AG20443 (cell line): Measurements from ENCODE around the gene HCK.
A peak's percentile ranks its signal among the peaks of the same experiment; 100 is the strongest.

Experiments used
- DNase-seq: peaks from one replicate; pipeline ENCODE4 v3.0.0; 2012; ENCODE audit warnings: low spot score, mixed read lengths

HCK gene

GRCh38 chr20:32130352-32130751, 78.3 kb downstream of the HCK start:
- no peak for DNase-seq

DNA sequence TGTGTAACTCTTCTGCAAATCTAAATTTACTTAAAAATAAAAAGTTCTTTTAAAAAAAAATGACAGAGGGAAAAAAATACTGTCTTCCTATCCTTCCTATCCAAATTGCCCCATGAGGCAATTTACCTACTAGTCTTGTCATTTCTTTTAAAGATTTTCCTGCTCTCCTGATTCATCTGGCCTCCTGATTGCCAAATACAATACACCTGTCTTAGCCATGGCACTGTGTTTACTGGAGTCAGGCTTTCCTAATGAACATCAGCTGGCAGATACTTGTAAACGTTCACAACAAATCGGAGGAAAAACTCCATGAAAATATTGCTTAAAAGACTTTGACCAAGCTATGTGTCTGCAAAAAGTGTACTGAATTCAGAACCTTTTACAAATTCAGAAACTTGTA, 78.9 kb downstream of the HCK start:
- DNase-seq, result no peak

DNA sequence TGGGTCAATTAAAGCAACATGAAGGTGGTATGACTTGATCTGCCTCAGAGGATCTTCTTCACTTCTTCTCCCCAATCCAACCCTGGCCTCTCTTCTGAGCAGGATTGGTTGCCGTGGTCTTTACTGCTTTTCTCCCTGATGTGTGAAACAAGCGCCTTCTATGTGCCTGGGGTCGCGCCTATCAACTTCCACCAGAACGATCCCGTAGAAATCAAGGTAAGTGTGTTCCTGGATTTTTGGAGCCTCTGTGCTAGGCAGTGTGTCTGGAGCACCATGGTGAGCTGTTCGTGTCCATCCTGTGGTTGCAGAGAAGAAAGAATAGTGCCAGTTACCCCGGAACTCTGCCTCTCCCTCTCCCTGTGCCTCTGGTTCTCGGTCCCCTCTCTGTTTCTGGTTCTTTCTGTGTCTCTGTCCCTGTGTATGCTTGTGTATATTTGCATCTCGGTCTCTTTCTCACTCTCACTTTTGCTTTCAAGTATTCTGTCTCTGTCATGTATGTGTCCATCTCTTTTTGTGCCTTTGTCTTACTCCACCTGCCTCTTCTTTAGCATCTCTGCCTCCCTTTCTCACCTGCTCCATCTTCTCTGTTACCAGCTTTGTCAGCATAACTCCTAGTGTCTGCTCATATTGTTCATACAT, 81.0 kb downstream of the HCK start:
- no peak for DNase-seq

DNA sequence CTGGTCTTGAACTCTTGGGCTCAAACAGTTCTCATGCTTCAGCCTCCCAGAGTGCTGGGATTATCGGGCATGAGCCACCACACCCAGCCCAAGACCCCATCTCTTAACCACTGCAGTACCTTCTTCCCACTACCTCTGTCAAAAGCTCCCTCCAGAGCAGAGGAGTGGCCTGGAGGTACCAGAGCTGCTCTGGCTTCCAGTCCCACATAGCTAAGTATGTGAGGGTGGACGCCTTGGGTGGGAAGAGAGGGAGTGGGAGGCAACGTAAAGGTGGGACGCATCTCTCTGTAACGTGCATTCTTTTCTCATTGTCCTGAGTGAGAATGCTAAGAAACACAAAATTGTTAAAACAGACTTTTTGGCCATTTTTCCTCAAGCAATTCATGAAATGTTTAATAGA, 82.0 kb downstream of the HCK start:
- DNase-seq, result no peak

DNA sequence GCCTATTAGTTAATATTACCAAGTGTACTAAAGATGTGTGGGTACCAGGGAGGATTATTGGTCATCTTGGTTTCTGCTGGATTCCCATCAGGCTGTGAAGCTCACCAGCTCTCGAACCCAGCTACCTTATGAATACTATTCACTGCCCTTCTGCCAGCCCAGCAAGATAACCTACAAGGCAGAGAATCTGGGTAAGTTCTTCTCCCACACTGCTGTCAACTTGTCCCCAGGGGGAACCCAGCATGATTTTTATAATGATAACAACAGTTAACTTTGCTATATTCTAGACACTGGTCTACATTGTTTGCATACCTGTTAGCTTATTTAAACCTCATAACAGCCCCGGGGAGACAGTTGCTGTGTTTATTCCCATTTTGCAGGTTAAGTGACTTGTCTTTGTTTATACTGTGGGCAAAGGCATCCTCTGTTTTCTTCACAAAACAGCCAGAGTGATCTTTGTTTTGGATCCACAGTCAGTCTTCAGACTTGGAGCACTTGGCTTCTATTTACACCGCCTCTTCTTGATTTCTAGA, 84.0 kb downstream of the HCK start:
- no peak for DNase-seq

DNA sequence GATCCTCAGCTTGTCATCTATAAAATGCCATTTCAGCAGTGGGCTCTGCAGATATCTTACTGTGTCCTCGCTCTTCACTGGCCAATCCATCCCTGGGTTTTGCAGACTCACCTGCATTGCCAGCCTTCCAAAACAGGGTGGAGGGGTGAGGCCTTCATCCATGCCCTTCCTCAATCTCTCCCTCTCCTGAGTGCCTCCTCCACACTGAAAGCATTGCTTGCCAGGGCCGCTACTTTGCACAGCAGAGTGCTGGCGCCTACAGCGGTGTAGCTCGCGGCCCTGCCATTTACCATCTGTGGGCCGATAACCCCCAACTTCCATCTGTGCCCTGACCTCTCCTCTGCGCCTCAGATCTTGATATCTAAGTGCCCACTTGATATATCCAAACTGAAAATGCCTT, 86.9 kb downstream of the HCK start:
- peak; percentile 3 for DNase-seq

- peak; percentile 3 for DNase-seq
Measured at GRCh38 chr20:32139947-32140346, 87.9 kb downstream of the HCK start.

- peak; percentile 1 for DNase-seq
Measured at GRCh38 chr20:32140603-32141002, 88.6 kb downstream of the HCK start.

DNA sequence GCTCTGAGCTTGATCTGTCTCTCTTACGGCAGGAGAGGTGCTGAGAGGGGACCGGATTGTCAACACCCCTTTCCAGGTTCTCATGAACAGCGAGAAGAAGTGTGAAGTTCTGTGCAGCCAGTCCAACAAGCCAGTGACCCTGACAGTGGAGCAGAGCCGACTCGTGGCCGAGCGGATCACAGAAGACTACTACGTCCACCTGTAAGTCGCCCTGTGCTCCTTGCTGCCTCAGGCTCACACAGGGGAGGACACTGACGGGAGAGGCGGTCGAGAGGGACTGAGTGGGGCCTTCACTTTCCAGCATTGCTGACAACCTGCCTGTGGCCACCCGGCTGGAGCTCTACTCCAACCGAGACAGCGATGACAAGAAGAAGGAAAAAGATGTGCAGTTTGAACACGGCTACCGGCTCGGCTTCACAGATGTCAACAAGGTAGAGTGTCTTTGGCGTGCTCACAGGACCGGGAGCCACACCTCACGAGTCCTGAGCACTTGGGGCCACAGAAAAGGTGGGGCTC, 89.5 kb downstream of the HCK start:
- peak; percentile 2 for DNase-seq

DNA sequence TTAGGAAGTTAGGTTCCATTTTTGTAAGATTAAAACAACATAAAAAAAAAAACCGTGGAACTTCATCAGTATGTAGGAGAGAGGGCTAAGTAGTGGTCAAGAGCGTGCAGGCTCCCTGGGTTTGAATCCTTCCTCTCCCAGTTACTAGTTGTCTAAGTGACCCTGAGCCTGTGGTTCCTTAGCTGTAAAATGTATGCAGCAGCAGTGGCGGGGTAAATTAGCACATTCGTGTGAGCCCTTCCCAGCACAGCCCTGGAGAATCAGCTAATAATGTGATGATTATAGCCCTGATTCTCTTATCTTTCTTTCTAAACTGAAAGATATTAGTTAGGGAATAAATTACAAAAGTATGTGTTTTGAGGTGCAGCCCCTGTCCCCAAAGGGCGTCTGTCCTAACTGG, 90.0 kb downstream of the HCK start:
- DNase-seq, result no peak

DNA sequence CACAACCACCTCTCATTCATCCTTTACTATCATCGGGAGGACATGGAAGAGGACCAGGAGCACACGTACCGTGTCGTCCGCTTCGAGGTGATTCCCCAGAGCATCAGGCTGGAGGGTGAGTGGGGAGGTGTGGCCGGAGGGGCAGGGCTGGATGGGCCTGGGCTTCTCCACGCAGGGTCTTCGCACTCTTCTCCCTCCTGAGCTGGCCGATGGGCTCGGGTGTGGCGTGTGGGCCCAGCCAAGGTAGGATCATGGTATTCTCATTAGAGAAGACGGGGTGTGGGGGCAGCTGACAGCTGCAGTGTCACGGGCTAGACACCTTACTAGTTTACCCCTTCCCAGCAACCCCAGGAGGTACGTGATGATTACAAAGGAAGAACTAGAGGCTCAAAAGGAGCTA, 90.9 kb downstream of the HCK start:
- peak; percentile 2 for DNase-seq

DNA sequence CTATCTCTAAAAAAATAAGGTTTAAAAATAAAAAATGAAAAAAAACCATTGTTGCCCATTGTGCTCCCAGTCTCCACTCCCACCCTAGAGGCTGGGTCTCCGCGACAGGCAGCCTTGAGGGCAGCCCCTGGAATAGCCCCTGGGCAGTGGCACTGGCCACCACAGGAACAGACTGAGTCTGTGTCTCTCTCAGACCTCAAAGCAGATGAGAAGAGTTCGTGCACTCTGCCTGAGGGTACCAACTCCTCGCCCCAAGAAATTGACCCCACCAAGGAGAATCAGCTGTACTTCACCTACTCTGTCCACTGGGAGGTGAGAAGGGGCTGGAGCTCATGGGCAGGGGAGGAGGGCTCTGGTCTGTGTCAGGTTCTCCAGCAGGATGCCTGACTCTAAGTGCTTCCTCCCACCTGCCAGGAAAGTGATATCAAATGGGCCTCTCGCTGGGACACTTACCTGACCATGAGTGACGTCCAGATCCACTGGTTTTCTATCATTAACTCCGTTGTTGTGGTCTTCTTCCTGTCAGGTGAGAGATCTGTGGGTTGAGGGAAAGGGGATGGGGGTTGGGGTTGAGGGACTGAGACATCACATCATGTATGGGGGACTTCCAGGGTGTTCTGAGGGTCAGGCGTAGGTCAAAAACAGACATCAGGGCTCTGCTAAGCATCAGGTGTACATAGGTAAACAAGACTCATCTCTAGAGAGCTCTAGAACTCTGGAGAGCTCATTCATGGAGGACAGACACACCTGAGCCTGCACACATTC, 93.0 kb downstream of the HCK start:
- peak; percentile 2 for DNase-seq

DNA sequence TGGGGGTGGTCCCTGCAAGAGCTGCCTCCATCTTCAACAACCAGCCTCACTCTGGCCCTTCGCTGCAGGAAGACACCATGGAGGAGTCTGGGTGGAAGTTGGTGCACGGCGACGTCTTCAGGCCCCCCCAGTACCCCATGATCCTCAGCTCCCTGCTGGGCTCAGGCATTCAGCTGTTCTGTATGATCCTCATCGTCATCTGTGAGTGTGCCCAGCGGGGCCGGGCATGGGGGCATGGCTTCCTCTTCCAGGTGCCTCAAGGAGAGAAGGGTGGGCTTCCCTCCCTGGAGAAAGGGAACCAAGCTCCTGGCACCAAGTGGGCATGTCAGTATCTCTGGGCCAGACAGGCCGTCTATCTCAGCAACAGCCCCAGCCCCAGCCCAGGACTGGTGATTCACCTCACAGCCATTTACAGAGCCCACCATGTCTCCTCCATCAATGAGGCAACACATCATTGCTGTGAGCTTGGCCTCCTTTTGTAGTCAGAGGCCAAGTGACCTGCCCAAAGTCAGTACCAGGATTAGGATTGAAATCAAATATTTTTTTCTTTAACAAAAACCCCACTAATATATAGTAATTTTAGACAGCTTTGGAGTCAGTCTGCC, 97.6 kb downstream of the HCK start:
- DNase-seq, result no peak

GRCh38 chr20:32150291-32150848, 98.3 kb downstream of the HCK start:
- no peak for DNase-seq
